ENCODE measurements around the gene SF3B6. TPM values are rescaled to one million over a fixed set of nuclear protein-coding genes. Genes with fewer than 3 reads are reported as not detected.

The SF3B6 gene
- total RNA-seq, 1 donor from 2014 or later, result 105 TPM

GRCh38 chr2:24107336-24107735 lies 31.2 kb upstream of the SF3B6 start:
- H3K4me1 ChIP-seq (ENCODE audit: insufficient read depth, low read length), result peaks cover 9% of the 10 kb centered on the region
- no peaks in the 10 kb centered on the region for H3K27me3 ChIP-seq (ENCODE audit: insufficient read depth, low read length)
- peaks cover 18% of the 10 kb centered on the region for H3K9me3 Mint-ChIP-seq (ENCODE audit: unreplicated experiment)
- H3K4me3 ChIP-seq (ENCODE audit: insufficient read depth, low read depth, low read length), result no peak overlapping the region
- H3K36me3 ChIP-seq (ENCODE audit: insufficient read depth, low read length), result no peaks in the 10 kb centered on the region
- H3K4me2 ChIP-seq (ENCODE audit: low read length), result no peak overlapping the region
- no peaks in the 10 kb centered on the region for H3K27me3 Mint-ChIP-seq (ENCODE audit: low read depth, unreplicated experiment)
- no peak overlapping the region for H2AFZ ChIP-seq (ENCODE audit: low read depth, low read length)
- no peaks in the 10 kb centered on the region for H4K20me1 ChIP-seq (ENCODE audit: insufficient read depth, low read length)
- TF ChIP-seq CTCF (IDR thresholded peaks at IDR 0.05; ENCODE audit: insufficient read depth, low read depth, low read length), result no peak
- TF ChIP-seq EZH2 (IDR thresholded peaks at IDR 0.05; ENCODE audit: insufficient read depth, low read length), result no peak
- no peaks in the 10 kb centered on the region for H3K9me3 ChIP-seq (ENCODE audit: insufficient read depth, low read depth, low read length)
- no peak overlapping the region for H3K27ac ChIP-seq (ENCODE audit: low read depth, low read length)
- peaks cover 12% of the 10 kb centered on the region for H3K4me1 Mint-ChIP-seq (ENCODE audit: low read depth, unreplicated experiment)
- no peak overlapping the region for H3K4me3 Mint-ChIP-seq (ENCODE audit: unreplicated experiment)
- DNase-seq (ENCODE audit: low read depth), result no peak
- FAIRE-seq, result no peak
- no peaks in the 10 kb centered on the region for H3K36me3 Mint-ChIP-seq (ENCODE audit: low read depth, unreplicated experiment)
- no peaks in the 10 kb centered on the region for H3K79me2 ChIP-seq (ENCODE audit: insufficient read depth, low read length)
- H3K27ac Mint-ChIP-seq (ENCODE audit: unreplicated experiment), result no peak overlapping the region
- H3K9ac ChIP-seq (ENCODE audit: low read length), result no peak overlapping the region

GRCh38 chr2:24106786-24107185 lies 30.7 kb upstream of the SF3B6 start:
- H3K36me3 Mint-ChIP-seq (ENCODE audit: low read depth, unreplicated experiment), result peaks cover 2% of the 10 kb centered on the region
- peaks cover 8% of the 10 kb centered on the region for H3K4me1 ChIP-seq (ENCODE audit: insufficient read depth, low read length)
- no peak overlapping the region for H3K4me3 ChIP-seq (ENCODE audit: insufficient read depth, low read depth, low read length)
- no peaks in the 10 kb centered on the region for H4K20me1 ChIP-seq (ENCODE audit: insufficient read depth, low read length)
- no peaks in the 10 kb centered on the region for H3K9me3 ChIP-seq (ENCODE audit: insufficient read depth, low read depth, low read length)
- no peak overlapping the region for H3K4me3 Mint-ChIP-seq (ENCODE audit: unreplicated experiment)
- H3K27ac Mint-ChIP-seq (ENCODE audit: unreplicated experiment), result no peak overlapping the region
- H3K27me3 ChIP-seq (ENCODE audit: insufficient read depth, low read length), result no peaks in the 10 kb centered on the region
- H3K9ac ChIP-seq (ENCODE audit: low read length), result no peak overlapping the region
- H3K27me3 Mint-ChIP-seq (ENCODE audit: low read depth, unreplicated experiment), result no peaks in the 10 kb centered on the region
- no peaks in the 10 kb centered on the region for H3K79me2 ChIP-seq (ENCODE audit: insufficient read depth, low read length)
- no peak for FAIRE-seq
- no peak overlapping the region for H3K4me2 ChIP-seq (ENCODE audit: low read length)
- peaks cover 11% of the 10 kb centered on the region for H3K4me1 Mint-ChIP-seq (ENCODE audit: low read depth, unreplicated experiment)
- H3K27ac ChIP-seq (ENCODE audit: low read depth, low read length), result no peak overlapping the region
- H2AFZ ChIP-seq (ENCODE audit: low read depth, low read length), result no peak overlapping the region
- no peak for TF ChIP-seq EZH2 (IDR thresholded peaks at IDR 0.05; ENCODE audit: insufficient read depth, low read length)
- no peak for TF ChIP-seq CTCF (IDR thresholded peaks at IDR 0.05; ENCODE audit: insufficient read depth, low read depth, low read length)
- no peak for DNase-seq (ENCODE audit: low read depth)
- H3K9me3 Mint-ChIP-seq (ENCODE audit: unreplicated experiment), result peaks cover 17% of the 10 kb centered on the region
- no peaks in the 10 kb centered on the region for H3K36me3 ChIP-seq (ENCODE audit: insufficient read depth, low read length)

- H3K36me3 Mint-ChIP-seq (ENCODE audit: low read depth, unreplicated experiment), result peaks cover 2% of the 10 kb centered on the region
- peaks cover 14% of the 10 kb centered on the region for H3K9me3 Mint-ChIP-seq (ENCODE audit: unreplicated experiment)
- Histone ChIP-seq H3K27ac (ENCODE audit: low read depth, low read length) (no peak overlapping the region), H4K20me1 (ENCODE audit: insufficient read depth, low read length) (no peaks in the 10 kb centered on the region), H3K36me3 (ENCODE audit: insufficient read depth, low read length) (no peaks in the 10 kb centered on the region), H3K9me3 (ENCODE audit: insufficient read depth, low read depth, low read length) (no peaks in the 10 kb centered on the region), H3K4me1 (ENCODE audit: insufficient read depth, low read length) (peaks cover under 1% of the 10 kb centered on the region), H2AFZ (ENCODE audit: low read depth, low read length) (no peak overlapping the region), H3K4me2 (ENCODE audit: low read length) (no peak overlapping the region), H3K27me3 (ENCODE audit: insufficient read depth, low read length) (no peaks in the 10 kb centered on the region), H3K9ac (ENCODE audit: low read length) (no peak overlapping the region), H3K4me3 (ENCODE audit: insufficient read depth, low read depth, low read length) (no peak overlapping the region), H3K79me2 (ENCODE audit: insufficient read depth, low read length) (no peaks in the 10 kb centered on the region)
- no peak overlapping the region for H3K27ac Mint-ChIP-seq (ENCODE audit: unreplicated experiment)
- H3K4me1 Mint-ChIP-seq (ENCODE audit: low read depth, unreplicated experiment), result peaks cover 1% of the 10 kb centered on the region
- TF ChIP-seq EZH2 (IDR thresholded peaks at IDR 0.05; ENCODE audit: insufficient read depth, low read length), result no peak
- TF ChIP-seq CTCF (IDR thresholded peaks at IDR 0.05; ENCODE audit: insufficient read depth, low read depth, low read length), result no peak
- FAIRE-seq (no peak), DNase-seq (ENCODE audit: low read depth) (no peak)
- H3K4me3 Mint-ChIP-seq (ENCODE audit: unreplicated experiment), result no peak overlapping the region
- H3K27me3 Mint-ChIP-seq (ENCODE audit: low read depth, unreplicated experiment), result no peaks in the 10 kb centered on the region
These were observed 29.7 kb upstream of the SF3B6 start for GRCh38 chr2:24105816-24106215.

All from astrocyte (in vitro differentiated cells and primary cell).